Hepatocyte (in vitro differentiated cells): ENCODE results near the gene DTNA.

Source experiments
- CTCF ChIP-seq: fragments of 200-600 bp; sonication (generic); IDR thresholded peaks from 2 replicates; pipeline ENCODE4 v1.5.1; 2016; ENCODE audit warnings: antibody characterized with exemption, mild to moderate bottlenecking; ENCODE audit not compliant: poor library complexity
- EZH2phosphoT487 ChIP-seq: fragments of 200-600 bp; sonication (generic); IDR thresholded peaks from one replicate; pipeline ENCODE4 v1.6.1; 2018; ENCODE audit warnings: antibody characterized with exemption, mild to moderate bottlenecking, low read depth, moderate library complexity; ENCODE audit not compliant: unreplicated experiment, severe bottlenecking

- no peak for TF ChIP-seq CTCF
- TF ChIP-seq EZH2phosphoT487 = no peak
Observed at GRCh38 chr18:34806527-34806926, 96.4 kb downstream of the DTNA start.
